Effector memory CD4-positive, alpha-beta T cell (primary cell): Measurements from ENCODE around the gene SCN4A.
"Not testable (repeated sequence)": the region's sequence is repeated elsewhere in the genome, so short reads cannot be mapped to it uniquely, and the experiment has no call there.

Source experiments
- DNase-seq, 3 donors: peaks; one replicate each; pipeline ENCODE4 v3.0.0-alpha.2; 2020
- H3K27ac ChIP-seq: 2 replicates; pipeline ENCODE4 v1.7.0; 2013; ENCODE audit warnings: mild to moderate bottlenecking, low read length, moderate library complexity; ENCODE audit not compliant: insufficient read depth, poor library complexity, severe bottlenecking
- H3K27me3 ChIP-seq: replicated peaks from 2 replicates; pipeline ENCODE4 v1.7.0; 2013; ENCODE audit warnings: mild to moderate bottlenecking, low read length; ENCODE audit not compliant: insufficient read depth, control insufficient read depth, poor library complexity, severe bottlenecking
- H3K36me3 ChIP-seq: 2 replicates; pipeline ENCODE4 v1.7.0; 2013; ENCODE audit warnings: mild to moderate bottlenecking, low read length, moderate library complexity; ENCODE audit not compliant: control insufficient read depth, insufficient read depth
- H3K4me1 ChIP-seq: 2 replicates; pipeline ENCODE4 v1.7.0; 2013; ENCODE audit warnings: low read length, mild to moderate bottlenecking; ENCODE audit not compliant: control insufficient read depth, insufficient read depth, poor library complexity, severe bottlenecking
- H3K4me3 ChIP-seq: 2 replicates; pipeline ENCODE4 v1.7.0; 2013; ENCODE audit warnings: low read length, low read depth, mild to moderate bottlenecking; ENCODE audit not compliant: insufficient read depth, poor library complexity, severe bottlenecking
- H3K9me3 ChIP-seq: 2 replicates; pipeline ENCODE4 v1.7.0; 2013; ENCODE audit warnings: mild to moderate bottlenecking, low read length, moderate library complexity; ENCODE audit not compliant: control insufficient read depth

The SCN4A gene

GRCh38 chr17:63917206-63917605 lies 55.5 kb downstream of the SCN4A start:
- not testable (repeated sequence) for H3K27me3 ChIP-seq, H3K4me1 ChIP-seq, DNase-seq

GRCh38 chr17:63916566-63917185 lies 56.0 kb downstream of the SCN4A start:
- H3K4me1 ChIP-seq = peaks cover 8% of the 10 kb centered on the region

More at GRCh38 chr17:63917206-63917605, 55.5 kb downstream of the SCN4A start:
- not testable (repeated sequence) for H3K4me3 ChIP-seq, H3K36me3 ChIP-seq, H3K27ac ChIP-seq, H3K9me3 ChIP-seq

GRCh38 chr17:63915753-63916152 lies 57.0 kb downstream of the SCN4A start:
- not testable (repeated sequence) for H3K27me3 ChIP-seq, DNase-seq, H3K4me1 ChIP-seq, H3K9me3 ChIP-seq, H3K36me3 ChIP-seq, H3K27ac ChIP-seq, H3K4me3 ChIP-seq

More at GRCh38 chr17:63916566-63917185, 56.0 kb downstream of the SCN4A start:
- Histone ChIP-seq H3K27me3 (no peaks in the 10 kb centered on the region), H3K27ac (no peak overlapping the region), H3K4me3 (no peak overlapping the region), H3K9me3 (no peaks in the 10 kb centered on the region), H3K36me3 (no peaks in the 10 kb centered on the region)
- no peak for DNase-seq

GRCh38 chr17:63914471-63914870 lies 58.2 kb downstream of the SCN4A start:
- no peaks in the 10 kb centered on the region for H3K27me3 ChIP-seq
- H3K9me3 ChIP-seq = no peaks in the 10 kb centered on the region
- H3K36me3 ChIP-seq = no peaks in the 10 kb centered on the region
- peaks cover 7% of the 10 kb centered on the region for H3K4me1 ChIP-seq
- H3K4me3 ChIP-seq = no peak overlapping the region
- no peak for DNase-seq
- H3K27ac ChIP-seq = no peak overlapping the region

- no peaks in the 10 kb centered on the region for H3K36me3 ChIP-seq
- H3K4me3 ChIP-seq = no peak overlapping the region
- no peaks in the 10 kb centered on the region for H3K9me3 ChIP-seq
- no peaks in the 10 kb centered on the region for H3K4me1 ChIP-seq
- H3K27ac ChIP-seq = no peak overlapping the region
- no peaks in the 10 kb centered on the region for H3K27me3 ChIP-seq
- peak; percentile 27 to 50 (median 36) for DNase-seq
Measured at GRCh38 chr17:63911657-63912100, 61.0 kb downstream of the SCN4A start.

- H3K27me3 ChIP-seq = no peaks in the 10 kb centered on the region
- H3K36me3 ChIP-seq = no peaks in the 10 kb centered on the region
- H3K4me3 ChIP-seq = no peak within 1 kb of the TSS
- no peak within 1 kb of the TSS for H3K27ac ChIP-seq
- DNase-seq = no peak
- no peaks in the 10 kb centered on the region for H3K4me1 ChIP-seq
- H3K9me3 ChIP-seq = no peaks in the 10 kb centered on the region
Measured at GRCh38 chr17:63911041-63911635, 61.6 kb downstream of the SCN4A start, which contains the start of gene CSHL1. Gene CSHL1, minus strand, starts transcription at chr17:63911258. Its CDS starts 62 bp downstream, at chr17:63911196.

GRCh38 chr17:63910096-63910495 lies 62.6 kb downstream of the SCN4A start:
- no peaks in the 10 kb centered on the region for H3K36me3 ChIP-seq
- no peak for DNase-seq

GRCh38 chr17:63909586-63909985 lies 63.1 kb downstream of the SCN4A start:
- not testable (repeated sequence) for H3K27ac ChIP-seq, H3K9me3 ChIP-seq, DNase-seq, H3K4me1 ChIP-seq, H3K4me3 ChIP-seq, H3K27me3 ChIP-seq, H3K36me3 ChIP-seq

More at GRCh38 chr17:63910096-63910495, 62.6 kb downstream of the SCN4A start:
- H3K27me3 ChIP-seq = no peaks in the 10 kb centered on the region
- H3K4me1 ChIP-seq = no peaks in the 10 kb centered on the region
- H3K9me3 ChIP-seq = no peaks in the 10 kb centered on the region
- no peak overlapping the region for H3K27ac ChIP-seq
- H3K4me3 ChIP-seq = no peak overlapping the region

GRCh38 chr17:63907161-63907778 lies 65.4 kb downstream of the SCN4A start:
- not testable (repeated sequence) for H3K4me1 ChIP-seq, H3K4me3 ChIP-seq, H3K36me3 ChIP-seq, H3K9me3 ChIP-seq, H3K27ac ChIP-seq, H3K27me3 ChIP-seq, DNase-seq

GRCh38 chr17:63904796-63905195 lies 67.9 kb downstream of the SCN4A start:
- not testable (repeated sequence) for H3K27ac ChIP-seq, H3K36me3 ChIP-seq, H3K4me1 ChIP-seq, DNase-seq, H3K27me3 ChIP-seq, H3K4me3 ChIP-seq, H3K9me3 ChIP-seq
